Activated naive CD8-positive, alpha-beta T cell treated with anti-CD3 and anti-CD28 coated beads, Interleukin-2, amount 50 U/mL, for 16 hours (primary cell): Measurements from ENCODE around the gene NUTM2A.
"Not testable (repeated sequence)": the region's sequence is repeated elsewhere in the genome, so short reads cannot be mapped to it uniquely, and the experiment has no call there.

Source experiments
- DNase-seq: peaks from one replicate; pipeline ENCODE4 v3.0.0-alpha.2; 2020; ENCODE audit warnings: low read depth, low spot score

The NUTM2A gene

DNA sequence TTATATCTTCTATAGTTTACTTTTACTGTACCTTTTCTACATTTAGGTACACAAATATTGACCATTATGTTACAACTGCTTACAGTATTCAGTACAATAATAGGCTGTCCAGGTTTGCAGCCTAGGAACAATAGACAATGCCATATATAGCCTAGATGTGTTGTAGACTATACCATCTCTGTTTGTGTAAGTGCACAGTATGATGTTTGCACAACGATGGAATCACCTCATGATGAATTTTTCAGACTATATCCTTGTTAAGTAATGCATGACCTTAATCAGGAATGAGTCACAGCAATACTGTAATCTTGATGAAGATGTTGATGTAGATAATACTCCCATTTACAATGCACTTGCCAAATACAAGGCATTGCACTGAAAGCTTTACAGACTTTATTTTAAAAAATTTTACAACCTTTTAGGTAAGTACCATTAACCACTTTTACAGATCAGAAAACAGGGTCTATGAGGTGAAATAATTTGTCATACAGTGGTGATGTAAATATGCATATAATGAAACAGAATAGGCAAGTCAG, 23.6 kb downstream of the NUTM2A start:
- DNase-seq = not testable (repeated sequence)

GRCh38 chr10:87280749-87281392, 55.6 kb downstream of the NUTM2A start:
- not testable (repeated sequence) for DNase-seq
